Gastroesophageal sphincter (tissue), 4 donors: Measurements from ENCODE around the gene INPP5E. TPM values are rescaled to one million over a fixed set of nuclear protein-coding genes. Genes with fewer than 3 reads are reported as not detected.

Experiments
- ATAC-seq: fragments of 150-250 bp; one replicate; pipeline ENCODE4 v1.9.1; 2016; ENCODE audit warnings: mild to moderate bottlenecking, moderate library complexity
- H3K27ac ChIP-seq, 4 donors: fragments of 200-600 bp; sonication (generic) in 3 of 4; 1 replicate in 3 of 4; 2 replicates in 1 of 4; pipeline ENCODE4 v1.5.1; 2016 to 2019
- H3K27me3 ChIP-seq: fragments of 200-600 bp; sonication (generic); one replicate; pipeline ENCODE4 v1.5.1; 2019
- H3K36me3 ChIP-seq, 2 donors: fragments of 200-600 bp; sonication (generic); one replicate each; pipeline ENCODE4 v1.5.1; 2019; ENCODE audit warnings: control low read depth in 1 of 2
- H3K4me1 ChIP-seq, 3 donors: fragments of 200-600 bp; sonication (generic); 1 replicate in 2 of 3; 2 replicates in 1 of 3; pipeline ENCODE4 v1.5.1; 2016 to 2019; ENCODE audit warnings: control low read depth in 2 of 3
- H3K4me3 ChIP-seq, 2 donors: fragments of 200-600 bp; sonication (generic); one replicate each; pipeline ENCODE4 v1.5.1; 2019; ENCODE audit warnings: mild to moderate bottlenecking in 1 of 2, moderate library complexity in 1 of 2
- H3K9me3 ChIP-seq, 3 donors: fragments of 200-600 bp; sonication (generic); one replicate each; pipeline ENCODE4 v1.5.1; 2017 to 2019; ENCODE audit warnings: control low read depth in 2 of 3
- EP300 ChIP-seq: sonication (generic); formaldehyde crosslinking; IDR thresholded peaks from one replicate; pipeline ENCODE4 v1.6.1; 2017; ENCODE audit warnings: antibody characterized with exemption, mild to moderate bottlenecking
- POLR2A ChIP-seq, 2 donors: fragments of 450-650 bp; IDR thresholded peaks; one replicate each; pipeline ENCODE4 v1.6.1; 2017; ENCODE audit warnings: antibody characterized with exemption in 2 of 2, mild to moderate bottlenecking in 2 of 2, moderate library complexity in 1 of 2
- POLR2AphosphoS5 ChIP-seq: sonication (generic); formaldehyde crosslinking; IDR thresholded peaks from one replicate; pipeline ENCODE4 v1.6.1; 2017; ENCODE audit warnings: antibody characterized with exemption
- WGBS, 2 donors: methylation state at CpG; one replicate each; pipeline ENCODE4 v1.1.5; 2018; ENCODE audit warnings: low coverage in 1 of 2; 5-methylcytosine and 5-hydroxymethylcytosine counted together
- total RNA-seq, 4 donors: library from RNA; depleted of rRNA; stranded (reverse); fragments of >200 nt; gene quantifications; one replicate each; pipeline ENCODE4 v1.1.0, GENCODE V29; 2016
- TF ChIP-seq, protein P1 (sequence below), 4 experiments: fragments of 200-600 bp in 2 of 4; fragments of 450-650 bp in 2 of 4; sonication (generic) in 1 of 4; IDR thresholded peaks; one replicate each; pipeline ENCODE4 v1.5.1; 2017 to 2019; ENCODE audit warnings: antibody characterized with exemption in 4 of 4, mild to moderate bottlenecking in 2 of 4, moderate library complexity in 2 of 4

Gene INPP5E
- total RNA-seq, 4 donors from 2014 or later, result 7.2 to 13.1 (median 10.0) TPM

DNA sequence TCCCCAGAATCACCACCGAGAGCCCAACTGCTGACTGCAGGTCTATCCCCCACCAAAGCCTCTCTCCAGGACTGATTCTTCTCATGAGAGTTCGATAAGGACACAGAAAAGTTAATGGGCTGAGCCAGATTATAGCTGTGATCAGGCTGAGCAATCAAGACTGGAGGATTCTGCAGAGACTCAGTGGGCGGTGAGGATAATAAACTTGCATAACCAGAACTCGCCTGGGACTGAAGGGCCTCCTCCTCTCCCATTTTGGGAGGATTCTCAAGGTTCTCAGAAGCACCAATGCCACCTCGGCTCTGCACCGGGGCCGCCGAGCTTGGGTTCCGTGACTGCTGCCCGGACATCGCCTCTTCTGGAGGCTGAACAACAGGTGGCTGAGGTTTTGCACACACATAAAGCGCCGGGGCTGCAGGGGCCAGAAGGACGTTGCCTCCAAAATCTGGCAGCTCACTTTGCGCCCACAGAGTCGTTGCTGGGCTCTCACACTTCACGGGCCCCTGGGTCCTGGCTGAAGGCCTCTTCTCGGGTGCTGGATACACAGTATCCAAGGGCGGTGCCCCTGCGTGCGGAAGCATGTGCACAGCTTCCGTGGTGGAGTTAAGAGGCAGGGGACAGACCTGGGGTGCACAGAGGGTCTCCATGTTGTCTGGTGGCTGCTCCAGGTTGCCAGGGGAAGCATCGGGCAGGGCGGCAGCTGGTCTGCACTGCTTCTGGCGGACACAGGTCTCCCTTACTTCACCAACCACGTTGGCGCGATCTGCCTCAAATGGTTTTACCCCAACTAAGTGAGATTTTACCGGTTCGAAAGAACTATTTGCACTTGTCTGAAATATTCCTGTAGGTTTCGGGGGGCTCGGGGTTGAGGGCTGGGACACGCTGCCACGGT lies 35.6 kb upstream of the INPP5E start:
- Histone ChIP-seq H3K9me3 (no peaks in the 10 kb centered on the region), H3K36me3 (peaks cover 0 to 96% of the 10 kb centered on the region in 2 donors), H3K4me1 (peaks cover 0 to 15% (median 0%) of the 10 kb centered on the region in 3 donors), H3K4me3 (no peak overlapping the region), H3K27me3 (no peaks in the 10 kb centered on the region), H3K27ac (no peak overlapping the region)
- TF ChIP-seq, protein P1, sequence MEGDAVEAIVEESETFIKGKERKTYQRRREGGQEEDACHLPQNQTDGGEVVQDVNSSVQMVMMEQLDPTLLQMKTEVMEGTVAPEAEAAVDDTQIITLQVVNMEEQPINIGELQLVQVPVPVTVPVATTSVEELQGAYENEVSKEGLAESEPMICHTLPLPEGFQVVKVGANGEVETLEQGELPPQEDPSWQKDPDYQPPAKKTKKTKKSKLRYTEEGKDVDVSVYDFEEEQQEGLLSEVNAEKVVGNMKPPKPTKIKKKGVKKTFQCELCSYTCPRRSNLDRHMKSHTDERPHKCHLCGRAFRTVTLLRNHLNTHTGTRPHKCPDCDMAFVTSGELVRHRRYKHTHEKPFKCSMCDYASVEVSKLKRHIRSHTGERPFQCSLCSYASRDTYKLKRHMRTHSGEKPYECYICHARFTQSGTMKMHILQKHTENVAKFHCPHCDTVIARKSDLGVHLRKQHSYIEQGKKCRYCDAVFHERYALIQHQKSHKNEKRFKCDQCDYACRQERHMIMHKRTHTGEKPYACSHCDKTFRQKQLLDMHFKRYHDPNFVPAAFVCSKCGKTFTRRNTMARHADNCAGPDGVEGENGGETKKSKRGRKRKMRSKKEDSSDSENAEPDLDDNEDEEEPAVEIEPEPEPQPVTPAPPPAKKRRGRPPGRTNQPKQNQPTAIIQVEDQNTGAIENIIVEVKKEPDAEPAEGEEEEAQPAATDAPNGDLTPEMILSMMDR (IDR thresholded peaks at IDR 0.05), result no peak
- TF ChIP-seq POLR2A (IDR thresholded peaks at IDR 0.05) (no peak), POLR2AphosphoS5 (no peak), EP300 (no peak)
- no peak for ATAC-seq
- whole genome bisulfite sequencing, 2 donors, result 88 to 90% methylated on average over 9 to 11 of the region's 34 CpGs

DNA sequence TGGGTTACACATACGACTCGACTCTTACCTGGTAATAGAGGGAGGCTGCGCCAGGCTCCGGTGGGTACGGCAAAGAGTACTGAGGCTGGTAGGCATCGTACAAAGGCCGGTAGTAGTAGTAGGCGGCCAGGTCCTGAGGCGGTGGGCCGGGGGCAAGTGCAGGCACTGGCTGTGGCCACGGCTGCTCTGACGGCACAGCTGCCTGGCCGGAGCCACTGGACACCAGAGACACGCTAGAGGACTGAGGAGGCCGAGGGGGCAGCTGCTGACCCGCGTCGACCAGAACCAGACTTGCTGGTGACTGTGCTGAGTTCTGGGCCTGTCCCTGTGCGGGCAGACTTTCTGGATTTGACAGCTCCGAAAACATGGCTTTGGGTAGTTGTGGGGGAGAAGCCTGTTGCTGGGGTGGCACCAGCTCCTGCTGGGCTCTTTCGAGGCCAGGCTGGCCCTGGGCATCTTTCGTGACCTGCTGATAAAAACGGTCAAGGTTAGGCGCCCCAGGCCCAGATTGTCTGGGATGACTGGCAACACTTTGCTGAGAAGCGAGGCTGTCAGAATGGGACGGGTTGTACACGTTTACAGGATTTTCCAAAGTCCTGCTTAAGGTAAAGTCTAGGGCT lies 34.5 kb upstream of the INPP5E start:
- Histone ChIP-seq H3K36me3 (peaks cover 0 to 96% of the 10 kb centered on the region in 2 donors), H3K9me3 (no peaks in the 10 kb centered on the region), H3K4me3 (no peak overlapping the region), H3K27me3 (no peaks in the 10 kb centered on the region), H3K27ac (no peak overlapping the region), H3K4me1 (peaks cover 0 to 4% (median 0%) of the 10 kb centered on the region in 3 donors)
- TF ChIP-seq, protein P1 (IDR thresholded peaks at IDR 0.05), result no peak
- TF ChIP-seq POLR2A (IDR thresholded peaks at IDR 0.05) (no peak), EP300 (no peak), POLR2AphosphoS5 (no peak)
- no peak for ATAC-seq
- 90 to 95% methylated on average over 4 to 11 of the region's 27 CpGs for WGBS, 2 donors

DNA sequence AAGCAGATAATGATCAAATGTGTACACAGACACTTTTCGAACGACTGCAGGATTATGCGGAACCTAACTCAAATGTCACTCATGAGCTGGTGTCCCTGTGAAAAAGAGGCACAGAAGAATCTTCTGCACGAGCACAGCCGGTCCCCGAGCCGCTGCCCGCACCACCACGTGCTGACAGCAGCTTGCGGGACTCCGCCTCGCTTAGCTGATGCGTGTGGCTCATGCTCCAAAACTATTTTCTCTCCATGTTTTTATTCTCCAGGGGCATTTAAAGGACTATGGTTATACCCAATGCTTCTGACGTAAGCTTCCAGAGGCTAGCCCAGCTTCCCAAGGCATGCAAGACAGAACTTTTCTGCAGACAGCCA lies 33.7 kb upstream of the INPP5E start:
- Histone ChIP-seq H3K27me3 (no peaks in the 10 kb centered on the region), H3K9me3 (no peaks in the 10 kb centered on the region), H3K27ac (no peak overlapping the region), H3K4me3 (no peak overlapping the region), H3K4me1 (no peaks in the 10 kb centered on the region), H3K36me3 (peaks cover 0 to 100% of the 10 kb centered on the region in 2 donors)
- TF ChIP-seq EP300, result no peak
- WGBS, 2 donors, result 84 to 100% methylated on average over 1 to 6 of the region's 14 CpGs
- ATAC-seq, result no peak

DNA sequence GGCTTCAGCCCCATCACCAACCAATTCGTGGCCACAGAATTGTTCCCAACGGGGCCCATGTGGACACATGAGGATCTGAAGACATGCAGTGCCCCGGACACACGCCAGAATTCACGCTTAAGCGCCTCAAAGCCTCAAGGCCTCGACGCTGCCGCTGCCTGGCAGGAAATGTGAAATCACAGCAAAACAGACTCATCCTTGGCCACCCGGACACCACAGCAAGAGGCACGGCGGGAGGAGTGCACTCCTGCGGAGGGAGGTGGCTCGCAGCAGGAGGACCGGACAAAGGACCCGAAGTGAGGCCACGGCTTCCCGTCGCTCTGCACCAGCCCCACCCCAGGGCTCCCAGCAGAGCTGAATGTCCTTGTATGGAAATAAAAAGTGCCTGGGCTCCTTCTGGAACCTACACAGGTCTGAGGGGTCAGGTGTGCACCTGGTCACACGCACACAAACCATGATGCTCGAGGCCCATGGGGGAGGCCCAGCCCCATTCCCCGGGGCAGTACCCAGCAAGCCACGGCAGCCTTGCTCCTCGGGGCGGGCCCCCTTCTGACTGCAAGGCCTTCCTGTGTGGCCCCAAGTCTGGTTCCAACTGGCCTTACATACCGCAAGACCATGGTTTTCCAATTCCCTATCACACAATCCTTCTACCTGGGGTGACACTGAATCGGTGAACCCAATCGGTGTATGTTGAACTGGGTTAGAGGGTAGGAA lies 33.2 kb upstream of the INPP5E start:
- Histone ChIP-seq H3K4me1 (no peaks in the 10 kb centered on the region), H3K27me3 (no peaks in the 10 kb centered on the region), H3K27ac (no peak overlapping the region), H3K4me3 (no peak overlapping the region), H3K36me3 (peaks cover 0 to 100% of the 10 kb centered on the region in 2 donors), H3K9me3 (no peaks in the 10 kb centered on the region)
- ATAC-seq, result no peak
- WGBS, 2 donors, result 77% methylated on average over 4 of the region's 28 CpGs; no CpG with 5 or more reads in 1 of the 2 donors
- TF ChIP-seq POLR2A (IDR thresholded peaks at IDR 0.05) (no peak), EP300 (no peak), POLR2AphosphoS5 (no peak)
- TF ChIP-seq, protein P1 (IDR thresholded peaks at IDR 0.05), result no peak

DNA sequence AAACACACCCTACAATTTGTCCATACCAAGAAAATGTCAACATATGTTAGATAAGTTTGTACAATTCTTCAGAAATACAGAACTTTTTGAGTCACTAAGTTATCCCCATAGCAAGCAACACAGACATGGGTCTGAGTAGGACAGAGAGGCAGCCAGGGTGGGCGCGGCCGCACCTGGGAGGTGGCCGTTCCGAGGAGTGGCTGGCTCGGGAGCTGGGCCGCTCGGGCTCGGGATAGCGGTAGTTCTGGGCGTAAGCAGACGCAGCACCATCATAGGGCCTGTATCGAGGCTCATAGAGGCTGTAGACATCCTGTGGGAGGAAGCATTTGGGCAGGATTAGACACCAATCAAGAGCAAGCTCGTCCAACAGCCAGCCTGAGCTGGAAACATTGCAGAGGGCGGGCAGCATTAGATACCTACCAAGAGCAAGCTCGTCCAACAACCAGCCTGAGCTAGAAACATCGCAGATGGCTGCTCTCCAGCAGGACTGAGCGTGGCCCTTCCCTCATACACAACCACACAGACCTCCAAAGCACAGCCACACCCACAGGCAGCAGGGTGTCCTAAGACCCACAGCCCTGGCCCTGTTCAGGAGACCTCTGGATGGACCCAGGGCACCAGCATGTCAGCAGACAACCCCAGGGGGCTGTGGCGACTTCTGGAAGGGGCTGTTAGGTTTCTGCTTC lies 32.3 kb upstream of the INPP5E start:
- H3K9me3 ChIP-seq, result no peaks in the 10 kb centered on the region
- peaks cover 0 to 100% of the 10 kb centered on the region in 2 donors for H3K36me3 ChIP-seq
- WGBS, 2 donors, result 90 to 100% methylated on average over 2 of the region's 19 CpGs
- H3K27ac ChIP-seq, result no peak overlapping the region
- no peaks in the 10 kb centered on the region for H3K4me1 ChIP-seq
- no peak for TF ChIP-seq EP300
- TF ChIP-seq POLR2A (IDR thresholded peaks at IDR 0.05), result no peak
- TF ChIP-seq, protein P1 (IDR thresholded peaks at IDR 0.05), result no peak
- no peak for TF ChIP-seq POLR2AphosphoS5
- no peak overlapping the region for H3K4me3 ChIP-seq
- no peaks in the 10 kb centered on the region for H3K27me3 ChIP-seq
- no peak for ATAC-seq
